Smooth muscle cell (in vitro differentiated cells): ENCODE data around the gene RCN2. TPM values are rescaled to one million over a fixed set of nuclear protein-coding genes. Genes with fewer than 3 reads are reported as not detected.

ENCODE experiments used
- DNase-seq: peaks from one replicate; lab custom pipeline; 2025; ENCODE audit not compliant: unreplicated experiment; lab: John Stamatoyannopoulos, UW
- H2AFZ ChIP-seq: fragments of 200-600 bp; sonication (generic); 2 replicates; pipeline ENCODE4 v1.6.0; 2016; ENCODE audit warnings: antibody characterized with exemption, low read depth, mild to moderate bottlenecking
- H3F3A ChIP-seq: fragments of 200-600 bp; sonication (generic); 2 replicates; pipeline ENCODE4 v1.6.0; 2017; ENCODE audit warnings: antibody characterized with exemption, low read depth
- H3K27ac ChIP-seq: fragments of 200-600 bp; sonication (generic); 2 replicates; pipeline ENCODE4 v1.5.1; 2016; ENCODE audit warnings: low read depth, mild to moderate bottlenecking
- H3K27me3 ChIP-seq: fragments of 200-600 bp; sonication (generic); 2 replicates; pipeline ENCODE4 v1.6.1; 2016; ENCODE audit warnings: low read depth, mild to moderate bottlenecking
- H3K36me3 ChIP-seq: fragments of 200-600 bp; sonication (generic); 2 replicates; pipeline ENCODE4 v1.5.1; 2016; ENCODE audit warnings: low read depth
- H3K4me1 ChIP-seq: fragments of 200-600 bp; sonication (generic); 2 replicates; pipeline ENCODE4 v1.5.1; 2016; ENCODE audit warnings: low read depth
- H3K4me2 ChIP-seq: fragments of 200-600 bp; sonication (generic); 2 replicates; pipeline ENCODE4 v1.6.0; 2016; ENCODE audit warnings: mild to moderate bottlenecking
- H3K4me3 ChIP-seq: fragments of 200-600 bp; sonication (generic); 2 replicates; pipeline ENCODE4 v1.5.1; 2016; ENCODE audit warnings: mild to moderate bottlenecking
- H3K79me2 ChIP-seq: fragments of 200-600 bp; sonication (generic); 2 replicates; pipeline ENCODE4 v1.6.0; 2016; ENCODE audit warnings: low read depth, mild to moderate bottlenecking
- H3K9ac ChIP-seq: fragments of 200-600 bp; sonication (generic); 2 replicates; pipeline ENCODE4 v1.6.0; 2016; ENCODE audit warnings: low read depth
- H3K9me3 ChIP-seq: fragments of 200-600 bp; sonication (generic); replicated peaks from 2 replicates; pipeline ENCODE4 v1.5.1; 2016; ENCODE audit warnings: low read depth
- H4K20me1 ChIP-seq: fragments of 200-600 bp; sonication (generic); 2 replicates; pipeline ENCODE4 v1.6.0; 2016; ENCODE audit warnings: low read depth
- CTCF ChIP-seq: fragments of 200-600 bp; sonication (generic); IDR thresholded peaks from 2 replicates; pipeline ENCODE4 v1.5.1; 2017; ENCODE audit warnings: borderline replicate concordance, mild to moderate bottlenecking, antibody characterized with exemption; ENCODE audit not compliant: insufficient read depth, poor library complexity, severe bottlenecking
- WGBS: methylation state at CpG from one replicate; pipeline ENCODE4 v1.1.7; 2016; ENCODE audit warnings: low lambda C conversion rate; 5-methylcytosine and 5-hydroxymethylcytosine counted together
- polyA plus RNA-seq: library from polyadenylated mRNA; unstranded; fragments of >200 nt; fragmentation: Nextera tagmentation; extraction: Ambion mirVana; gene quantifications from 2 replicates; pipeline ENCODE4 v1.2.1, GENCODE V29; 2016
- total RNA-seq: library from RNA; depleted of rRNA; stranded (reverse); fragments of >200 nt; gene quantifications from 2 replicates; pipeline ENCODE4 v1.2.3, GENCODE V29; 2014

The RCN2 gene
- total and polyA plus RNA-seq, 2 experiments from 2014 or later = 190 to 200 TPM

DNA sequence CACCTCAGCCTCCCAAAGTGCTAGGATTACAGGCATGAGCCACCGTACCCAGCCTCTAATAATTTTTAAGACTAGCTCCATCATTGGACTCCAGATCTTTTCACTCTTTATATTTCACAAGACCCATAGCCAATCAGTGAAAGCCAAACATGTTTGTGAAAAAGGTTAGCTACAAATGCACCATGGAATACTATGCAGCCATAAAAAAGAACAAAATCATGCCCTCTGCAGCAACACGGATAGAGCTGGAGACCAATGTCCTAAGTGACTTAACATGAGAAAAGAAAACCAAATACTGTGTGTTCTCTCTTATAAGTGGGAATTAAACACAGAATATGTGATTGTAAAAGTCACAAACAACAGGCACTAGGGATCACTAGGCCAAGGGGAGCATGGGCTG lies 29.6 kb upstream of the RCN2 start:
- H3K9ac ChIP-seq = no peak overlapping the region
- H3K36me3 ChIP-seq = no peaks in the 10 kb centered on the region
- peaks cover 9% of the 10 kb centered on the region for H3K4me1 ChIP-seq
- no peak overlapping the region for H2AFZ ChIP-seq
- no peak overlapping the region for H3K4me3 ChIP-seq
- peaks cover 9% of the 10 kb centered on the region for H3K79me2 ChIP-seq
- H3K27me3 ChIP-seq = no peaks in the 10 kb centered on the region
- 98% methylated on average over 2 of the region's 2 CpGs for WGBS
- no peaks in the 10 kb centered on the region for H4K20me1 ChIP-seq
- no peaks in the 10 kb centered on the region for H3K9me3 ChIP-seq
- no peak overlapping the region for H3K27ac ChIP-seq
- TF ChIP-seq CTCF = no peak
- H3K4me2 ChIP-seq = no peak overlapping the region
- DNase-seq = no peak
- H3F3A ChIP-seq = peaks cover 9% of the 10 kb centered on the region

GRCh38 chr15:76903251-76903681 lies 28.3 kb upstream of the RCN2 start:
- H3K4me3 ChIP-seq = peak overlapping the region; percentile 98

DNA sequence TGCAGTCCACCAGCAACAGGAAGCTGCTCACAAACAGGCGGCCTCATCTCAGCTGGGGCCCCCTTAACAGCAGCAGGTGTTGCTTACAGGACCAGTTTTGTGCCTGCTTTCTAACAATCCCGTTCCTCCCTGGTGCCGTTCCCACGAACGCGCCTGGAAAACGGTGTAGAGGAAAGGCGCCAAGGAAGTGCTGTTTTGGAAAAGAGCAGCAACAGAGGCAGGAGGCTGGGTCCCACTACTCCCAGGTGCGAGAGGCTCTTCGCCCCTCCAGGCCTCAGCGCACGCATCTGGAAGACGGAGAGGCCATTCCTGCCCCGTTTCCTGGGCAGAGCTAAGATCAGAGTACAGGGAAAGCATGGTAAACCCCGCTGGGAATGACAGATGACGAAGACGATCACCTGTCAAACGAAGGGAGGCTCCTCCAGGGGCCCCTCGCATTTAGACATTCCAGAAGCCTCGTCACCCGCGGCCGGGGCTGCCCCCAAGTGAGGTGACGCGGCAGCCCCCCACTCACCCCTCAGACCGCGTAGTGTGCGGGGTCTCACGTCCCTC lies 27.0 kb upstream of the RCN2 start:
- Histone ChIP-seq H4K20me1 (no peaks in the 10 kb centered on the region), H3F3A (peaks cover 9% of the 10 kb centered on the region), H3K9me3 (no peaks in the 10 kb centered on the region), H3K79me2 (peaks cover 9% of the 10 kb centered on the region), H2AFZ (peak overlapping the region; percentile 88), H3K4me2 (peak overlapping the region; percentile 96), H3K27me3 (no peaks in the 10 kb centered on the region), H3K4me1 (peaks cover 9% of the 10 kb centered on the region), H3K9ac (peak overlapping the region; percentile 86), H3K27ac (peak overlapping the region; percentile 74), H3K36me3 (no peaks in the 10 kb centered on the region), H3K4me3 (peak overlapping the region; percentile 98)
- DNase-seq = no peak
- TF ChIP-seq CTCF = no peak
- WGBS = 4% methylated on average over 29 of the region's 29 CpGs

More at GRCh38 chr15:76903251-76903681, 28.3 kb upstream of the RCN2 start:
- Histone ChIP-seq H3K9ac (no peak overlapping the region), H3K27ac (peak overlapping the region; percentile 39), H2AFZ (no peak overlapping the region), H3K27me3 (no peaks in the 10 kb centered on the region), H3K4me1 (peaks cover 9% of the 10 kb centered on the region), H3F3A (peaks cover 9% of the 10 kb centered on the region), H3K4me2 (peak overlapping the region; percentile 96), H4K20me1 (no peaks in the 10 kb centered on the region), H3K9me3 (no peaks in the 10 kb centered on the region), H3K36me3 (no peaks in the 10 kb centered on the region), H3K79me2 (peaks cover 9% of the 10 kb centered on the region)
- DNase-seq = no peak
- no peak for TF ChIP-seq CTCF
